CD4-positive, alpha-beta T cell (primary cell): Measurements from ENCODE around the gene MTRR. TPM values are rescaled to one million over a fixed set of nuclear protein-coding genes. Genes with fewer than 3 reads are reported as not detected.
A peak's percentile ranks its signal among the peaks of the same experiment; 100 is the strongest.

ENCODE experiments used
- ATAC-seq: fragments of 200-7000 bp; cut with Tn5 transposase; one replicate; pipeline ENCODE4 v1.10.0; 2022; ENCODE audit warnings: mild to moderate bottlenecking; ENCODE audit not compliant: poor library complexity
- CTCF ChIA-PET: fragments of 350-600 bp; sonication (Branson Sonifier 250); formaldehyde crosslinking; loops from one replicate; lab custom pipeline; 2021; ENCODE audit warnings: antibody characterized with exemption, inconsistent platforms; lab: Charles Lee
- POLR2A ChIA-PET: fragments of 350-600 bp; sonication (Branson Sonifier 250); formaldehyde crosslinking; loops from one replicate; lab custom pipeline; 2021; ENCODE audit warnings: antibody characterized with exemption, inconsistent platforms; lab: Charles Lee
- DNase-seq, 14 experiments: peaks; one replicate each; pipeline ENCODE4 v3.0.0-alpha.2; 2013 to 2020; ENCODE audit warnings: mixed read lengths in 2 of 14
- H3K27ac ChIP-seq, 2 donors: one replicate each; pipeline versions ENCODE4 v1.5.1 to v1.7.0; 2013; ENCODE audit warnings: low read length in 2 of 2, low read depth in 1 of 2, mild to moderate bottlenecking in 1 of 2
- H3K27me3 ChIP-seq, 2 experiments: 1 replicate in 1 of 2; 2 replicates in 1 of 2; pipeline versions ENCODE4 v1.6.1 to v1.7.0; 2013; ENCODE audit warnings: low read length in 2 of 2, control low read depth in 1 of 2, mild to moderate bottlenecking in 1 of 2, moderate library complexity in 1 of 2; ENCODE audit not compliant: insufficient read depth in 2 of 2, control insufficient read depth in 1 of 2
- H3K36me3 ChIP-seq: one replicate; pipeline ENCODE4 v1.6.1; 2013; ENCODE audit warnings: low read length, control low read depth; ENCODE audit not compliant: insufficient read depth
- H3K4me1 ChIP-seq: one replicate; pipeline ENCODE4 v1.6.1; 2013; ENCODE audit warnings: low read length, control low read depth; ENCODE audit not compliant: insufficient read depth
- H3K4me3 ChIP-seq: one replicate; pipeline ENCODE4 v1.5.1; 2013; ENCODE audit warnings: mild to moderate bottlenecking, low read length, moderate library complexity
- H3K9me3 ChIP-seq, 2 experiments: 1 replicate in 1 of 2; 2 replicates in 1 of 2; pipeline versions ENCODE4 v1.6.1 to v1.7.0; 2013; ENCODE audit warnings: low read length in 2 of 2, mild to moderate bottlenecking in 2 of 2, control low read depth in 1 of 2, moderate library complexity in 1 of 2; ENCODE audit not compliant: control insufficient read depth in 1 of 2, insufficient read depth in 1 of 2
- H3K27ac Mint-ChIP-seq: one replicate; pipeline ENCODE4 v1.8.0; 2020; ENCODE audit warnings: mixed read lengths
- H3K27me3 Mint-ChIP-seq: one replicate; pipeline ENCODE4 v1.8.0; 2021; ENCODE audit warnings: mixed read lengths
- H3K36me3 Mint-ChIP-seq: one replicate; pipeline ENCODE4 v1.8.0; 2021; ENCODE audit warnings: low read depth, mixed read lengths
- H3K4me1 Mint-ChIP-seq: one replicate; pipeline ENCODE4 v1.8.0; 2021; ENCODE audit warnings: low read depth, mixed read lengths
- H3K4me3 Mint-ChIP-seq: one replicate; pipeline ENCODE4 v1.8.0; 2020; ENCODE audit warnings: mild to moderate bottlenecking, mixed read lengths
- H3K9me3 Mint-ChIP-seq: one replicate; pipeline ENCODE4 v1.8.0; 2020; ENCODE audit warnings: mixed read lengths
- intact Hi-C, 2 experiments: fragments of 100-400 bp; cut with DNase I in 1 of 2; cut with micrococcal nuclease in 1 of 2; formaldehyde crosslinking; loops; one replicate each; pipeline versions ENCODE4 v1.15.1 to v1.9.0; 2023 to 2025; cut with DNase I, micrococcal nuclease
- total RNA-seq, 174 experiments: library from RNA in 2 of 174; stranded (reverse) in 2 of 174; gene quantifications; one replicate each; pipeline ENCODE4 v1.2.3 and lab custom pipeline; 2021 to 2026
- TF ChIP-seq, protein P1 (sequence below): fragments of 200-600 bp; IDR thresholded peaks from one replicate; pipeline ENCODE4 v1.8.0; 2022; ENCODE audit warnings: antibody characterized with exemption, mild to moderate bottlenecking

Gene MTRR
- total RNA-seq, 2 experiments from 2014 or later: 74.6 to 77.5 TPM

DNA sequence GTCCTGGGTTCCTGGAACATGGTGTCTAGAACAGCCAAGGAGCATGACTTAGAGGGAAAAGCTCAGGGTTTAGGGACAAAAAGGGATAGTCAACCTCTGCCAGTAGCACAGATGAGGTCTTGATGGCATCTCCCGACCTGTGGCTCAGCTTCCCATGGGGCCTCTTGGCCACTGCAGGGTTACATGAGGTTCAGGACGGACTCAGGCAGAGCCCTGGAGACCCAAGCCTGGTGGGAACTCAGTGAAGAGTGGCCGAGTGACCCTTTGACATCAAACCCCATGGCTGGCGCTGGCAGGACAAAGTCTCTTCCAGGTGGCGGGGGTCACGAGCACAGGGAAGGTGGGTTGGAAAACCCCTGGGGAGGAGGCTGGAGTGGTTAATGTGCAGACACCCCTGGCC is 57.8 kb downstream of the MTRR start:
- Mint-ChIP-seq H3K36me3 (no peaks in the 10 kb centered on the region), H3K4me1 (no peaks in the 10 kb centered on the region), H3K27me3 (peaks cover 24% of the 10 kb centered on the region), H3K4me3 (no peak overlapping the region), H3K27ac (no peak overlapping the region), H3K9me3 (no peaks in the 10 kb centered on the region)
- TF ChIP-seq, protein P1, sequence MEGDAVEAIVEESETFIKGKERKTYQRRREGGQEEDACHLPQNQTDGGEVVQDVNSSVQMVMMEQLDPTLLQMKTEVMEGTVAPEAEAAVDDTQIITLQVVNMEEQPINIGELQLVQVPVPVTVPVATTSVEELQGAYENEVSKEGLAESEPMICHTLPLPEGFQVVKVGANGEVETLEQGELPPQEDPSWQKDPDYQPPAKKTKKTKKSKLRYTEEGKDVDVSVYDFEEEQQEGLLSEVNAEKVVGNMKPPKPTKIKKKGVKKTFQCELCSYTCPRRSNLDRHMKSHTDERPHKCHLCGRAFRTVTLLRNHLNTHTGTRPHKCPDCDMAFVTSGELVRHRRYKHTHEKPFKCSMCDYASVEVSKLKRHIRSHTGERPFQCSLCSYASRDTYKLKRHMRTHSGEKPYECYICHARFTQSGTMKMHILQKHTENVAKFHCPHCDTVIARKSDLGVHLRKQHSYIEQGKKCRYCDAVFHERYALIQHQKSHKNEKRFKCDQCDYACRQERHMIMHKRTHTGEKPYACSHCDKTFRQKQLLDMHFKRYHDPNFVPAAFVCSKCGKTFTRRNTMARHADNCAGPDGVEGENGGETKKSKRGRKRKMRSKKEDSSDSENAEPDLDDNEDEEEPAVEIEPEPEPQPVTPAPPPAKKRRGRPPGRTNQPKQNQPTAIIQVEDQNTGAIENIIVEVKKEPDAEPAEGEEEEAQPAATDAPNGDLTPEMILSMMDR: no peak
- no peaks in the 10 kb centered on the region for H3K36me3 ChIP-seq
- H3K4me1 ChIP-seq: no peaks in the 10 kb centered on the region
- intact Hi-C loops: no loop called here
- POLR2A ChIA-PET: no interaction called here
- no peaks in the 10 kb centered on the region for H3K27me3 ChIP-seq
- ATAC-seq (no peak), DNase-seq (no peak)
- no peak overlapping the region for H3K27ac ChIP-seq
- H3K4me3 ChIP-seq: no peak overlapping the region
- H3K9me3 ChIP-seq: no peaks in the 10 kb centered on the region
- CTCF ChIA-PET: no interaction called here

DNA sequence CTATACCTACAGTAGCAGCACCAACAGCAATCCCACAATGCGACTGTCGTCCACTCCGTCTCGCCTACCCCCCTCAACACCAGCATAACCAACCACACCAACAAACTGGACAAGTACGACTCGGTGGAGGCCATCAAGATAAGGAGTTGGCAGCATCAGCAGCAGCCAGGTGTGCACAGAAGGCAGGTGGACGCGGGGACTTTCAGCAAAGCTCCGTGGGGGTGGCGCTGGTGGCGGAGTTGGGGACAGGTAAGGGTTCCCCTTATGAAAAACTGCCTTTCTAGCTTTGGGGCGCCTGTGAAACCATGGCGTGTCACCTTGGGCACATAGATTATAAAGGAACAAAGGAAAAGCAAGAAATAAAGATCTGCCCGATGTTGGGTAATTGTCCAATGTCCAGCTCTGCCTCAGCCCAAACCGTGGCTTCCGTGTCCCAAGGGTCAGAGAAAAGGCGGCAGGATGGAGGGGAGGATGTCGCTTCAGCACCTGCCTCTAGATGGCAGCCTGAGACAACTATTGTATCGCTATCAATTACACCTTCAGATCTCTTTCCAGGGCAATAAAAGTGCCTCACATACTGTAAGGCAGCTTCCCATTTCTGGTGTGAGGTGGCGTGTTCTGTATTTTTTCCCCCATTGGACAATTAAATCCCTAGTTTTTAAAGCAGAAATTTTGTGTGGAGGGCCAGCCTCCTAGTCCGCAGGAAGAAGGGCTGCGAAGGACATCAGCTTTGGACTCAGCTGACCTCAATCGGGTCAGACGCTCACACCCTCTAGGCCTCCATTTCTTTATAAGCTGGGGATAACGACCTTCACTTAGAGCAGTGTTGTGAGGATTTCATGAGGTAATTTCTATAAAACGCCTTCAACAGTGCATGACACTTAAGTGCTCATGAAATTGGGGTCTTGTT is 58.8 kb downstream of the MTRR start:
- Mint-ChIP-seq H3K4me3 (no peak overlapping the region), H3K9me3 (no peaks in the 10 kb centered on the region), H3K27me3 (peaks cover 27% of the 10 kb centered on the region), H3K4me1 (no peaks in the 10 kb centered on the region), H3K27ac (no peak overlapping the region), H3K36me3 (no peaks in the 10 kb centered on the region)
- DNase-seq (peak in 8 of 14 experiments; percentile 0 to 47 (median 26)), ATAC-seq (peak; percentile 59)
- Histone ChIP-seq H3K36me3 (no peaks in the 10 kb centered on the region), H3K4me3 (no peak overlapping the region), H3K4me1 (no peaks in the 10 kb centered on the region), H3K27me3 (no peaks in the 10 kb centered on the region), H3K9me3 (no peaks in the 10 kb centered on the region), H3K27ac (no peak overlapping the region)
- TF ChIP-seq, protein P1: peak; percentile 62
- POLR2A ChIA-PET: no interaction called here
- CTCF ChIA-PET: no interaction called here
- intact Hi-C loops: no loop called here

- H3K4me3 ChIP-seq: no peak overlapping the region
Observed at GRCh38 chr5:7930011-7930410, 61.1 kb downstream of the MTRR start.

More at GRCh38 chr5:7930011-7930410, 61.1 kb downstream of the MTRR start:
- POLR2A ChIA-PET: no interaction called here
- intact Hi-C loops: no loop called here
- CTCF ChIA-PET: no interaction called here
- H3K4me1 ChIP-seq: no peaks in the 10 kb centered on the region
- ATAC-seq (no peak), DNase-seq (no peak)
- no peaks in the 10 kb centered on the region for H3K9me3 ChIP-seq
- Mint-ChIP-seq H3K4me1 (no peaks in the 10 kb centered on the region), H3K4me3 (no peak overlapping the region), H3K9me3 (no peaks in the 10 kb centered on the region), H3K36me3 (no peaks in the 10 kb centered on the region), H3K27ac (no peak overlapping the region), H3K27me3 (peaks cover 42% of the 10 kb centered on the region)
- no peaks in the 10 kb centered on the region for H3K27me3 ChIP-seq
- H3K27ac ChIP-seq: no peak overlapping the region
- TF ChIP-seq, protein P1: no peak
- H3K36me3 ChIP-seq: no peaks in the 10 kb centered on the region
